Fibroblast of lung (primary cell): ENCODE results near the gene ANO3. TPM values are rescaled to one million over a fixed set of nuclear protein-coding genes. Genes with fewer than 3 reads are reported as not detected.

Source experiments
- DNase-seq, 2 donors: peaks; one replicate each; pipeline versions ENCODE4 v3.0.0 to v3.0.0-alpha.2; 2010; ENCODE audit warnings: low read depth in 2 of 2
- H2AFZ ChIP-seq: 2 replicates; pipeline ENCODE4 v1.5.1; 2012; ENCODE audit warnings: low read length, control low read depth, inconsistent platforms
- H3K27ac ChIP-seq: 2 replicates; pipeline ENCODE4 v1.5.1; 2011; ENCODE audit warnings: low read length, control low read depth; ENCODE audit not compliant: insufficient read depth
- H3K27me3 ChIP-seq: 2 replicates; pipeline ENCODE4 v1.5.1; 2011; ENCODE audit warnings: mild to moderate bottlenecking, low read length; ENCODE audit not compliant: control insufficient read depth, insufficient read depth
- H3K36me3 ChIP-seq: 2 replicates; pipeline ENCODE4 v1.5.1; 2011; ENCODE audit warnings: low read length; ENCODE audit not compliant: control insufficient read depth, insufficient read depth
- H3K4me1 ChIP-seq: 2 replicates; pipeline ENCODE4 v1.5.1; 2011; ENCODE audit warnings: low read length; ENCODE audit not compliant: control insufficient read depth, insufficient read depth; ENCODE audit errors: extremely low read depth
- H3K4me2 ChIP-seq: 2 replicates; pipeline ENCODE4 v1.5.1; 2011; ENCODE audit warnings: low read length, control low read depth; ENCODE audit not compliant: insufficient read depth; ENCODE audit errors: extremely low read depth
- H3K4me3 ChIP-seq, 4 experiments: fragments of 200-600 bp in 1 of 4; sonication (generic) in 1 of 4; replicated peaks in 1 of 4; 2 replicates each; pipeline ENCODE4 v1.5.1; 2011 to 2016; ENCODE audit warnings: low read length in 4 of 4, low read depth in 3 of 4, mild to moderate bottlenecking in 3 of 4, control low read depth in 2 of 4, inconsistent platforms in 1 of 4, mixed read lengths in 1 of 4; ENCODE audit not compliant: insufficient read depth in 1 of 4; ENCODE audit errors: control extremely low read depth in 1 of 4
- H3K79me2 ChIP-seq: 2 replicates; pipeline ENCODE4 v1.5.1; 2012; ENCODE audit warnings: mild to moderate bottlenecking, low read length, inconsistent platforms; ENCODE audit not compliant: control insufficient read depth, insufficient read depth
- H3K9ac ChIP-seq: 2 replicates; pipeline ENCODE4 v1.5.1; 2011; ENCODE audit warnings: mild to moderate bottlenecking, low read length, control low read depth; ENCODE audit not compliant: insufficient read depth
- H3K9me3 ChIP-seq: 2 replicates; pipeline ENCODE4 v1.5.1; 2012; ENCODE audit warnings: low read depth, low read length; ENCODE audit not compliant: control insufficient read depth, insufficient read depth
- H4K20me1 ChIP-seq: 2 replicates; pipeline ENCODE4 v1.5.1; 2011; ENCODE audit warnings: low read length; ENCODE audit not compliant: control insufficient read depth, insufficient read depth; ENCODE audit errors: extremely low read depth
- CTCF ChIP-seq, 2 donors: IDR thresholded peaks in 1 of 2; conservative IDR thresholded peaks in 1 of 2; 1 replicate in 1 of 2; 2 replicates in 1 of 2; pipeline ENCODE4 v1.5.1; 2011 to 2012; ENCODE audit warnings: low read length in 2 of 2, control low read depth in 1 of 2, inconsistent platforms in 1 of 2, low read depth in 1 of 2, mild to moderate bottlenecking in 1 of 2
- EZH2 ChIP-seq: IDR thresholded peaks from 2 replicates; pipeline ENCODE4 v1.5.1; 2012; ENCODE audit warnings: low read length, control low read depth, mild to moderate bottlenecking; ENCODE audit errors: missing control alignments
- polyA plus RNA-seq, 2 donors: library from polyadenylated mRNA; depleted of rRNA in 1 of 2; stranded (reverse) in 1 of 2; unstranded in 1 of 2; fragments of >200 nt; gene quantifications; 2 replicates each; pipeline ENCODE4 v1.2.1, GENCODE V29; 2011 to 2012; ENCODE audit warnings: missing spikeins in 1 of 2
- total RNA-seq: library from RNA; depleted of rRNA; stranded (reverse); fragments of >200 nt; gene quantifications from 2 replicates; pipeline ENCODE4 v1.2.1, GENCODE V29; 2014

Gene ANO3
- total and polyA plus RNA-seq, 2 donors (not counting 1 experiment from before 2014, with no cell fraction given), result 2.2 to 5.1 TPM

GRCh38 chr11:26477396-26477795 lies 145.5 kb downstream of the ANO3 start:
- Histone ChIP-seq H3K4me3 (no peak overlapping the region), H3K36me3 (no peaks in the 10 kb centered on the region), H3K27me3 (no peaks in the 10 kb centered on the region), H3K4me1 (no peaks in the 10 kb centered on the region), H3K27ac (no peak overlapping the region), H3K9me3 (no peaks in the 10 kb centered on the region), H4K20me1 (no peaks in the 10 kb centered on the region), H2AFZ (no peak overlapping the region), H3K4me2 (no peak overlapping the region), H3K79me2 (no peaks in the 10 kb centered on the region), H3K9ac (no peak overlapping the region)
- TF ChIP-seq CTCF (conservative IDR thresholded peaks at IDR 0.05 in 1 of 2, IDR thresholded peaks at IDR 0.05 in 1 of 2; ENCODE audit: low read depth in 1 of 2, low read length in 2 of 2) (no peak), EZH2 (no peak)
- no peak for DNase-seq

- Histone ChIP-seq H3K4me1 (no peaks in the 10 kb centered on the region), H3K27me3 (no peaks in the 10 kb centered on the region), H3K4me2 (no peak overlapping the region), H3K27ac (no peak overlapping the region), H3K79me2 (no peaks in the 10 kb centered on the region), H3K36me3 (no peaks in the 10 kb centered on the region), H4K20me1 (no peaks in the 10 kb centered on the region), H3K9ac (no peak overlapping the region), H2AFZ (no peak overlapping the region), H3K9me3 (no peaks in the 10 kb centered on the region), H3K4me3 (no peak overlapping the region)
- TF ChIP-seq EZH2 (no peak), CTCF (conservative IDR thresholded peaks at IDR 0.05 in 1 of 2, IDR thresholded peaks at IDR 0.05 in 1 of 2; ENCODE audit: low read depth in 1 of 2, low read length in 2 of 2) (no peak)
- no peak for DNase-seq
Observed at GRCh38 chr11:26478710-26479109, 146.8 kb downstream of the ANO3 start.

GRCh38 chr11:26480041-26480440 lies 148.1 kb downstream of the ANO3 start:
- H3K4me2 ChIP-seq, result no peak overlapping the region
- no peak overlapping the region for H3K27ac ChIP-seq
- TF ChIP-seq CTCF (conservative IDR thresholded peaks at IDR 0.05 in 1 of 2, IDR thresholded peaks at IDR 0.05 in 1 of 2; ENCODE audit: low read depth in 1 of 2, low read length in 2 of 2) (no peak), EZH2 (no peak)
- H3K4me1 ChIP-seq, result no peaks in the 10 kb centered on the region
- no peaks in the 10 kb centered on the region for H3K36me3 ChIP-seq
- DNase-seq, result no peak
- no peaks in the 10 kb centered on the region for H4K20me1 ChIP-seq
- no peaks in the 10 kb centered on the region for H3K9me3 ChIP-seq
- H2AFZ ChIP-seq, result no peak overlapping the region
- H3K27me3 ChIP-seq, result no peaks in the 10 kb centered on the region
- H3K79me2 ChIP-seq, result no peaks in the 10 kb centered on the region
- H3K9ac ChIP-seq, result no peak overlapping the region
- no peak overlapping the region for H3K4me3 ChIP-seq
